Liver (tissue), 9 donors: ENCODE measurements around the gene POPDC2. TPM values are rescaled to one million over a fixed set of nuclear protein-coding genes. Genes with fewer than 3 reads are reported as not detected.

Experiments used
- DNase-seq: peaks from one replicate; pipeline ENCODE4 v3.0.0-alpha.2; 2017; ENCODE audit warnings: low spot score
- H3K27ac ChIP-seq, 2 donors: one replicate each; pipeline ENCODE4 v1.7.0; 2013; ENCODE audit warnings: inconsistent platforms in 2 of 2, low read length in 2 of 2, control low read depth in 1 of 2, low read depth in 1 of 2, mild to moderate bottlenecking in 1 of 2
- H3K27me3 ChIP-seq, 4 donors: one replicate each; pipeline versions ENCODE4 v1.6.1 to v1.7.0; 2013; ENCODE audit warnings: low read length in 3 of 4, inconsistent platforms in 1 of 4, mild to moderate bottlenecking in 1 of 4, moderate library complexity in 1 of 4; ENCODE audit not compliant: control insufficient read depth in 4 of 4, insufficient read depth in 4 of 4
- H3K36me3 ChIP-seq, 4 donors: one replicate each; pipeline versions ENCODE4 v1.6.1 to v1.7.0; 2013; ENCODE audit warnings: low read length in 3 of 4, mild to moderate bottlenecking in 3 of 4, low read depth in 1 of 4, moderate library complexity in 1 of 4; ENCODE audit not compliant: control insufficient read depth in 4 of 4, insufficient read depth in 3 of 4
- H3K4me1 ChIP-seq, 4 donors: one replicate each; pipeline versions ENCODE4 v1.6.1 to v1.7.0; 2013; ENCODE audit warnings: low read length in 3 of 4, mild to moderate bottlenecking in 3 of 4, moderate library complexity in 1 of 4; ENCODE audit not compliant: control insufficient read depth in 4 of 4, insufficient read depth in 4 of 4
- H3K4me3 ChIP-seq, 3 donors: one replicate each; pipeline versions ENCODE4 v1.6.1 to v1.7.0; 2013; ENCODE audit warnings: low read length in 3 of 3, control low read depth in 1 of 3, low read depth in 1 of 3, mild to moderate bottlenecking in 1 of 3
- H3K9ac ChIP-seq, 2 donors: one replicate each; pipeline ENCODE4 v1.7.0; 2013; ENCODE audit warnings: low read length in 2 of 2, mild to moderate bottlenecking in 2 of 2, moderate library complexity in 2 of 2, control low read depth in 1 of 2, low read depth in 1 of 2
- H3K9me3 ChIP-seq, 4 donors: one replicate each; pipeline versions ENCODE4 v1.6.1 to v1.7.0; 2013; ENCODE audit warnings: low read length in 3 of 4; ENCODE audit not compliant: control insufficient read depth in 4 of 4
- ATF3 ChIP-seq: IDR thresholded peaks from 2 replicates; pipeline ENCODE4 v1.6.1; 2016; ENCODE audit warnings: antibody characterized with exemption
- CTCF ChIP-seq: fragments of 150-350 bp; IDR thresholded peaks from 2 replicates; pipeline ENCODE4 v1.5.1; 2017; ENCODE audit warnings: improper control_type of control experiment, low read depth, low read length; ENCODE audit not compliant: missing input control
- EGR1 ChIP-seq, 2 donors: IDR thresholded peaks; 2 replicates each; pipeline ENCODE4 v1.6.1; 2016 to 2018; ENCODE audit warnings: antibody characterized with exemption in 2 of 2, low read depth in 2 of 2
- FOXA1 ChIP-seq: IDR thresholded peaks from 2 replicates; pipeline ENCODE4 v1.6.1; 2016; ENCODE audit warnings: antibody characterized with exemption
- FOXA2 ChIP-seq: IDR thresholded peaks from 2 replicates; pipeline ENCODE4 v1.6.1; 2016; ENCODE audit warnings: antibody characterized with exemption
- GABPA ChIP-seq, 2 donors: IDR thresholded peaks in 1 of 2; conservative IDR thresholded peaks in 1 of 2; 2 replicates each; pipeline ENCODE4 v1.6.1; 2016; ENCODE audit warnings: antibody characterized with exemption in 2 of 2, mild to moderate bottlenecking in 1 of 2, moderate library complexity in 1 of 2
- HNF4A ChIP-seq, 2 donors: conservative IDR thresholded peaks; 2 replicates each; pipeline ENCODE4 v1.6.1; 2016; ENCODE audit warnings: antibody characterized with exemption in 2 of 2, mild to moderate bottlenecking in 2 of 2
- HNF4G ChIP-seq: IDR thresholded peaks from 2 replicates; pipeline ENCODE4 v1.6.1; 2016; ENCODE audit warnings: antibody characterized with exemption
- JUND ChIP-seq, 2 donors: IDR thresholded peaks; 2 replicates each; pipeline ENCODE4 v1.6.1; 2016; ENCODE audit warnings: antibody characterized with exemption in 2 of 2
- MAX ChIP-seq: IDR thresholded peaks from 2 replicates; pipeline ENCODE4 v1.6.1; 2016; ENCODE audit warnings: antibody characterized with exemption
- NR2F2 ChIP-seq: IDR thresholded peaks from 2 replicates; pipeline ENCODE4 v1.6.1; 2016; ENCODE audit warnings: antibody characterized with exemption
- RAD21 ChIP-seq, 2 donors: IDR thresholded peaks; 2 replicates each; pipeline ENCODE4 v1.6.1; 2016; ENCODE audit warnings: antibody characterized with exemption in 2 of 2, mild to moderate bottlenecking in 2 of 2
- REST ChIP-seq: IDR thresholded peaks from 2 replicates; pipeline ENCODE4 v1.6.1; 2016; ENCODE audit warnings: antibody characterized with exemption, mild to moderate bottlenecking
- RXRA ChIP-seq, 2 donors: IDR thresholded peaks; 2 replicates each; pipeline ENCODE4 v1.6.1; 2017 to 2018; ENCODE audit warnings: antibody characterized with exemption in 2 of 2, mild to moderate bottlenecking in 1 of 2
- SP1 ChIP-seq: IDR thresholded peaks from 2 replicates; pipeline ENCODE4 v1.6.1; 2018; ENCODE audit warnings: antibody characterized with exemption, mild to moderate bottlenecking
- TAF1 ChIP-seq: conservative IDR thresholded peaks from 2 replicates; pipeline ENCODE4 v1.6.1; 2016; ENCODE audit warnings: antibody characterized with exemption, mild to moderate bottlenecking
- YY1 ChIP-seq: IDR thresholded peaks from 2 replicates; pipeline ENCODE4 v1.6.1; 2016; ENCODE audit warnings: antibody characterized with exemption, mild to moderate bottlenecking
- ZBTB33 ChIP-seq: IDR thresholded peaks from 2 replicates; pipeline ENCODE4 v1.6.1; 2016; ENCODE audit warnings: antibody characterized with exemption
- WGBS: extraction: QIAGEN DNeasy Blood & Tissue Kit; methylation state at CpG from one replicate; pipeline ENCODE4 v1.1.7; 2013; 5-methylcytosine and 5-hydroxymethylcytosine counted together
- polyA plus RNA-seq, 2 donors: library from polyadenylated mRNA; stranded (reverse) in 1 of 2; unstranded in 1 of 2; fragments of 200-250 nt in 1 of 2; fragments of >200 nt in 1 of 2; fragmentation: Nextera tagmentation in 1 of 2; extraction: Ambion mirVana in 1 of 2; gene quantifications; one replicate each; pipeline versions ENCODE4 v1.2.1 to v1.2.3, GENCODE V29; 2013 to 2015
- total RNA-seq, 2 donors: library from RNA; depleted of rRNA; stranded (reverse); fragments of >200 nt; gene quantifications; one replicate each; pipeline ENCODE4 v1.2.3, GENCODE V29; 2014
- donor health status: healthy.
- donor health status: healthy.
- donor health status: healthy.
- donor health status: healthy.
- donor health status: healthy.

Gene POPDC2
- total and polyA plus RNA-seq, 4 donors: 0.16 to 1.1 (median 0.46) TPM

GRCh38 chr3:119662604-119663373 is 2.4 kb upstream of the POPDC2 start:
- no peaks in the 10 kb centered on the region for H3K36me3 ChIP-seq
- no peak overlapping the region for H3K4me3 ChIP-seq
- no peaks in the 10 kb centered on the region for H3K9me3 ChIP-seq
- 83% methylated on average over 1 of the region's 1 CpG for WGBS
- H3K9ac ChIP-seq: no peak overlapping the region
- TF ChIP-seq MAX: no peak
- TF ChIP-seq YY1: no peak
- no peak for TF ChIP-seq RAD21 (IDR thresholded peaks at IDR 0.05)
- no peak overlapping the region for H3K27ac ChIP-seq
- DNase-seq: no peak
- no peaks in the 10 kb centered on the region for H3K4me1 ChIP-seq
- no peaks in the 10 kb centered on the region for H3K27me3 ChIP-seq

GRCh38 chr3:119659606-119660291 is 640 bp downstream of the POPDC2 start:
- TF ChIP-seq FOXA1: no peak
- TF ChIP-seq RXRA (IDR thresholded peaks at IDR 0.05): no peak
- TF ChIP-seq HNF4A (conservative IDR thresholded peaks at IDR 0.05): no peak
- TF ChIP-seq ATF3: no peak
- TF ChIP-seq CTCF: no peak
- TF ChIP-seq GABPA (IDR thresholded peaks at IDR 0.05 in 1 of 2, conservative IDR thresholded peaks at IDR 0.05 in 1 of 2): no peak
- no peak for TF ChIP-seq TAF1
- TF ChIP-seq ZBTB33: no peak
- TF ChIP-seq REST: no peak
- no peak for TF ChIP-seq JUND (IDR thresholded peaks at IDR 0.05)
- TF ChIP-seq HNF4G: no peak
- no peak for TF ChIP-seq EGR1 (IDR thresholded peaks at IDR 0.05; ENCODE audit: low read depth in 2 of 2)
- no peak for TF ChIP-seq FOXA2
- TF ChIP-seq NR2F2: no peak
- TF ChIP-seq SP1: no peak
- TF ChIP-seq RAD21 (IDR thresholded peaks at IDR 0.05): no peak
- no peak for TF ChIP-seq YY1
- H3K4me3 ChIP-seq: no peak overlapping the region
- no peaks in the 10 kb centered on the region for H3K9me3 ChIP-seq
- 87% methylated on average over 9 of the region's 9 CpGs for WGBS
- no peaks in the 10 kb centered on the region for H3K4me1 ChIP-seq
- H3K27me3 ChIP-seq: no peaks in the 10 kb centered on the region
- no peak overlapping the region for H3K27ac ChIP-seq
- no peak overlapping the region for H3K9ac ChIP-seq
- H3K36me3 ChIP-seq: no peaks in the 10 kb centered on the region
- no peak for DNase-seq
